Activated T-cell treated with anti-CD3 and anti-CD28 coated beads, Interleukin-2, amount 50 U/mL, for 4 hours (primary cell): ENCODE results near the gene ACRBP. TPM values are rescaled to one million over a fixed set of nuclear protein-coding genes. Genes with fewer than 3 reads are reported as not detected.
A peak's percentile ranks its signal among the peaks of the same experiment; 100 is the strongest.

Experiments
- ATAC-seq, 2 donors: fragments of 200-7000 bp; cut with Tn5 transposase; one replicate each; pipeline ENCODE4 v1.10.0; 2021
- DNase-seq: peaks from one replicate; pipeline ENCODE4 v3.0.0-alpha.2; 2020
- H3K27me3 Mint-ChIP-seq: one replicate; pipeline ENCODE4 v1.8.0; 2021; ENCODE audit warnings: low read depth, mixed read lengths
- H3K36me3 Mint-ChIP-seq: one replicate; pipeline ENCODE4 v1.8.0; 2022; ENCODE audit warnings: mixed read lengths; ENCODE audit not compliant: insufficient read depth
- H3K4me1 Mint-ChIP-seq: one replicate; pipeline ENCODE4 v1.8.0; 2021; ENCODE audit warnings: low read depth, mixed read lengths
- H3K4me3 Mint-ChIP-seq: one replicate; pipeline ENCODE4 v1.8.0; 2021; ENCODE audit warnings: mild to moderate bottlenecking, moderate library complexity, mixed read lengths
- H3K9me3 Mint-ChIP-seq: one replicate; pipeline ENCODE4 v1.8.0; 2021; ENCODE audit warnings: mixed read lengths
- total RNA-seq, 3 donors: library from RNA; stranded (reverse); gene quantifications; one replicate each; pipeline ENCODE4 v1.2.1, GENCODE V29; 2021

ACRBP gene
- total RNA-seq, 3 donors from 2014 or later, result 0.65 to 1.3 (median 0.71) TPM

GRCh38 chr12:6638305-6638704 lies 8.9 kb downstream of the ACRBP start:
- Mint-ChIP-seq H3K4me3 (no peak overlapping the region), H3K27me3 (no peaks in the 10 kb centered on the region), H3K36me3 (peaks cover 2% of the 10 kb centered on the region), H3K4me1 (peaks cover 32% of the 10 kb centered on the region), H3K9me3 (peaks cover 4% of the 10 kb centered on the region)
- no peak for ATAC-seq
- no peak for DNase-seq

GRCh38 chr12:6635856-6636531 lies 11.2 kb downstream of the ACRBP start, which contains the start of gene LPAR5:
Gene LPAR5, minus strand, starts transcription at chr12:6635959. Its CDS starts 14,711 bp downstream, at chr12:6621248.
- Mint-ChIP-seq H3K27me3 (no peaks in the 10 kb centered on the region), H3K9me3 (no peaks in the 10 kb centered on the region), H3K36me3 (no peaks in the 10 kb centered on the region), H3K4me1 (peaks cover 55% of the 10 kb centered on the region), H3K4me3 (peak within 1 kb of the TSS; percentile 71)
- peak; percentile 44 to 48 for ATAC-seq
- no peak for DNase-seq

GRCh38 chr12:6635375-6635855 lies 11.8 kb downstream of the ACRBP start:
- peak; percentile 74 to 77 for ATAC-seq
- peak overlapping the region; percentile 71 for H3K4me3 Mint-ChIP-seq
- no peaks in the 10 kb centered on the region for H3K36me3 Mint-ChIP-seq
- no peaks in the 10 kb centered on the region for H3K9me3 Mint-ChIP-seq
- peak; percentile 43 for DNase-seq
- H3K4me1 Mint-ChIP-seq, result peaks cover 61% of the 10 kb centered on the region
- no peaks in the 10 kb centered on the region for H3K27me3 Mint-ChIP-seq

GRCh38 chr12:6632026-6632983 lies 14.9 kb downstream of the ACRBP start:
- H3K36me3 Mint-ChIP-seq, result no peaks in the 10 kb centered on the region
- H3K27me3 Mint-ChIP-seq, result no peaks in the 10 kb centered on the region
- H3K9me3 Mint-ChIP-seq, result no peaks in the 10 kb centered on the region
- ATAC-seq (peak; percentile 65 to 72), DNase-seq (peak; percentile 44)
- peaks cover 65% of the 10 kb centered on the region for H3K4me1 Mint-ChIP-seq
- H3K4me3 Mint-ChIP-seq, result peak overlapping the region; percentile 76

- H3K4me3 Mint-ChIP-seq, result peak overlapping the region; percentile 76
Observed at GRCh38 chr12:6631549-6631961, 15.7 kb downstream of the ACRBP start.

GRCh38 chr12:6630736-6631135 lies 16.5 kb downstream of the ACRBP start:
- H3K4me3 Mint-ChIP-seq, result peak overlapping the region; percentile 76
- no peaks in the 10 kb centered on the region for H3K36me3 Mint-ChIP-seq
- H3K4me1 Mint-ChIP-seq, result peaks cover 65% of the 10 kb centered on the region
- no peak for DNase-seq
- H3K27me3 Mint-ChIP-seq, result no peaks in the 10 kb centered on the region
- H3K9me3 Mint-ChIP-seq, result no peaks in the 10 kb centered on the region
- no peak for ATAC-seq

More at GRCh38 chr12:6631549-6631961, 15.7 kb downstream of the ACRBP start:
- no peaks in the 10 kb centered on the region for H3K9me3 Mint-ChIP-seq
- ATAC-seq (peak; percentile 33 to 45), DNase-seq (no peak)
- no peaks in the 10 kb centered on the region for H3K27me3 Mint-ChIP-seq
- peaks cover 70% of the 10 kb centered on the region for H3K4me1 Mint-ChIP-seq
- no peaks in the 10 kb centered on the region for H3K36me3 Mint-ChIP-seq

- ATAC-seq (peak; percentile 51 to 58), DNase-seq (peak; percentile 46)
- Mint-ChIP-seq H3K9me3 (no peaks in the 10 kb centered on the region), H3K27me3 (no peaks in the 10 kb centered on the region), H3K4me1 (peaks cover 44% of the 10 kb centered on the region), H3K36me3 (no peaks in the 10 kb centered on the region), H3K4me3 (peak overlapping the region; percentile 73)
Observed at GRCh38 chr12:6627616-6628015, 19.6 kb downstream of the ACRBP start.

GRCh38 chr12:6626654-6627283 lies 20.5 kb downstream of the ACRBP start:
- Mint-ChIP-seq H3K9me3 (no peaks in the 10 kb centered on the region), H3K4me1 (peaks cover 35% of the 10 kb centered on the region), H3K36me3 (no peaks in the 10 kb centered on the region), H3K27me3 (no peaks in the 10 kb centered on the region), H3K4me3 (peak overlapping the region; percentile 73)
- DNase-seq (no peak), ATAC-seq (peak in 1 of 2 donors; percentile 28)

- H3K27me3 Mint-ChIP-seq, result no peaks in the 10 kb centered on the region
- ATAC-seq, result peak in 1 of 2 donors; percentile 9
- H3K36me3 Mint-ChIP-seq, result peaks cover 5% of the 10 kb centered on the region
Observed at GRCh38 chr12:6620885-6621274, 26.4 kb downstream of the ACRBP start.

GRCh38 chr12:6620137-6620884 lies 26.9 kb downstream of the ACRBP start:
- H3K4me1 Mint-ChIP-seq, result peaks cover 7% of the 10 kb centered on the region
- peak overlapping the region; percentile 69 for H3K4me3 Mint-ChIP-seq
- H3K9me3 Mint-ChIP-seq, result no peaks in the 10 kb centered on the region
- H3K36me3 Mint-ChIP-seq, result peaks cover 5% of the 10 kb centered on the region
- DNase-seq (peak; percentile 53), ATAC-seq (peak; percentile 73 to 79)
- no peaks in the 10 kb centered on the region for H3K27me3 Mint-ChIP-seq

More at GRCh38 chr12:6620885-6621274, 26.4 kb downstream of the ACRBP start:
- DNase-seq, result no peak
- H3K4me3 Mint-ChIP-seq, result peak overlapping the region; percentile 69
- peaks cover 7% of the 10 kb centered on the region for H3K4me1 Mint-ChIP-seq
- no peaks in the 10 kb centered on the region for H3K9me3 Mint-ChIP-seq

GRCh38 chr12:6618483-6619225 lies 28.6 kb downstream of the ACRBP start:
- H3K4me1 Mint-ChIP-seq, result peaks cover 12% of the 10 kb centered on the region
- DNase-seq, result no peak
- no peak for ATAC-seq
- no peak overlapping the region for H3K4me3 Mint-ChIP-seq
- H3K9me3 Mint-ChIP-seq, result no peaks in the 10 kb centered on the region
- H3K27me3 Mint-ChIP-seq, result no peaks in the 10 kb centered on the region
- H3K36me3 Mint-ChIP-seq, result peaks cover 5% of the 10 kb centered on the region

GRCh38 chr12:6615802-6616201 lies 31.4 kb downstream of the ACRBP start:
- ATAC-seq (no peak), DNase-seq (no peak)
- Mint-ChIP-seq H3K4me3 (no peak overlapping the region), H3K9me3 (no peaks in the 10 kb centered on the region), H3K36me3 (peaks cover 5% of the 10 kb centered on the region), H3K4me1 (peaks cover 31% of the 10 kb centered on the region), H3K27me3 (no peaks in the 10 kb centered on the region)
